HG02884 (cell line): ENCODE measurements around the gene HNRNPA3.
A peak's percentile ranks its signal among the peaks of the same experiment; 100 is the strongest.
"Not testable (repeated sequence)": the region's sequence is repeated elsewhere in the genome, so short reads cannot be mapped to it uniquely, and the experiment has no call there.

Experiments
- ATAC-seq: cut with Tn5 transposase; IDR thresholded peaks from one replicate; pipeline ENCODE4 v1.9.1; 2021; ENCODE audit warnings: mild to moderate bottlenecking, moderate library complexity; ENCODE audit not compliant: unreplicated experiment

Gene HNRNPA3

DNA sequence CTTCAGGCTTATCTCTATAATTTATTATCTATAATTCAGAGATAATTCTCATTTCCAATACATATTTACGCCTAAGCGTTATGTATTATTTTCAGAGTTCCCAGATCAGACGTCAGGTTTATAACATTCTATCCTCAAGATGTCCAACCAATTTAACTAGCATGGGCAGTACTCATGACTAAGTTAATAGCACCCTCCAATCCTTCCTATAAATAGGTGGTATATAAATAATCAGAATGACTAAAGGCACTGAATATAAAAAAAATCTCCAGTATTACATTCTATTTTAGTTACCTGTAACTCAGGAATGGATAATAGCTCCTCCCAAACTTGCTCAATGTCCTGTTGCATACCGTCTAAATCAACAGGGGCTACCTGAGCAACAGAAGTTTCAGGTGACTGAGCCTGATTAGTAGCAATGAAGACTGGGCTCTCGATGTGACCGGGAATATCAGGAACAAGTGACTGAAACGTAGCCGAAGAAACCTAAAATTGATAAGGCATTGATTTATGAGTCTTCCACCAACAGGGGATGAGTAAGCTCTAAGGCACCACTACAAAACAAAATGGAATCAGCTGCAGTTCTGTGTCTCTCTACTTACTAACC, 19.6 kb downstream of the HNRNPA3 start:
- no peak for ATAC-seq

GRCh38 chr2:177234267-177234666, 21.7 kb downstream of the HNRNPA3 start:
- no peak for ATAC-seq

DNA sequence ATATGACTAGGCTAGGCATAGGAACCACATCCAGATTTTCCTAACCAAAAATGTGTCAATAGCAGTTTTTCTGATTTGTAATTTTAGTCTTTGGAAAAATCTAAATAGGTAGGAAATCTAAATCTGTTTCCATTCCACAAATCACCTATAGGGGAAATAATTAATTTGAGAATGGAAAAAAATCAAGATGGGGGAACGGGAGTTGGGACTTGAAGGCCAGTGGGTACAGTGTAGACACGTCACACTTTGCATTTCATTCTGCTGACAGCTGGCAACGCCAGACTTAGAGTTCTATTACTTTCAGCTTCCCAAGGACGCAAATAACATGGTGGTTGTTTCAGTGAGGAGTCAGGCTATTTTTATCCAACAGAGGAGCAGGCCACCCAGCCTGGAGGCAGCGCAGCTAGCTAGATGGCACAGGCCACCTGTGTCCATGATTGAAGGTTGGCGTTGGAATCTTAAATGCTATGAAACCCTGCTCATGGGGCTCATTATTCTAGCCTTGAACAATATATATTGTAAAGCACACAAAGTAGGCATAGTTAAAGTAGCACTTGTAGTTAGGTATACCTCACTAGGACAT, 23.4 kb downstream of the HNRNPA3 start:
- no peak for ATAC-seq

DNA sequence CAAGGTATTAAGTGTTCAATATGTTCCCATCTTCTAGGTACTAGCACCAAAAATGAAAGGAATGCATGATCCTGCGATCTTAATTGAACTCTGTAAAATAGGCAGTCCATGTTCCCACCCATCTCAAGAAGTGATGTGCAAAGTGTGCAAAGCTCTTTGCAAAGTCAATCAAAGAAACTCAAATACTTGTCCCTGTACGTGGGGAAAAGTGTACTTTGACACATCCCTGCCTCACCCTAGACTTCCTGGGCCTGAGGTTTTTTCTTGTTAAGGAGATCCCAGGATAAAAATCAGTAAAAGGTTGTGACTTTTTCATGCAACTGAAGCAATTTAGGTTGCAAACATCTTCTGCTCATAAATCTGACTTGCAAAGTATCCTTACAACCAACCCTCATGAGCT, 25.3 kb downstream of the HNRNPA3 start:
- ATAC-seq: no peak

DNA sequence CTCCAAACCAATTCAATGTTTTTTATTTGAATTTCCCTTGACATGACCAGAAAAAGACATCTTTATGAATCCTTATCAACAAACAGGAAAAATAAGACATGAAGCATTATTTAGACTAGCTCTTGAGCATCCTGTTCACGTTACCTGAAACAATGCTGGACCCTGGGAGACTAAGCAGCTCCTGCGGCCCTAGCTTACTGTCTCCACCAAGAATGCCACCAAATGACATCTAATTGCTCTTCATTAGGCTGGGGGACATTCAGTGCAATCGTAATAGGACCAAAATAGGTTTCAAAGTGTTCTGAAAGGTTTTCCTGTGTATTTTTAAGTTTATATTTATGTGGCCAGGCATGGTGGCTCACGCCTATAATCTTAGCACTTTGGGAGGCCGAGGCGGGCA, 26.5 kb downstream of the HNRNPA3 start:
- ATAC-seq: no peak

GRCh38 chr2:177239932-177240630, 27.5 kb downstream of the HNRNPA3 start:
- ATAC-seq: peak; percentile 47

DNA sequence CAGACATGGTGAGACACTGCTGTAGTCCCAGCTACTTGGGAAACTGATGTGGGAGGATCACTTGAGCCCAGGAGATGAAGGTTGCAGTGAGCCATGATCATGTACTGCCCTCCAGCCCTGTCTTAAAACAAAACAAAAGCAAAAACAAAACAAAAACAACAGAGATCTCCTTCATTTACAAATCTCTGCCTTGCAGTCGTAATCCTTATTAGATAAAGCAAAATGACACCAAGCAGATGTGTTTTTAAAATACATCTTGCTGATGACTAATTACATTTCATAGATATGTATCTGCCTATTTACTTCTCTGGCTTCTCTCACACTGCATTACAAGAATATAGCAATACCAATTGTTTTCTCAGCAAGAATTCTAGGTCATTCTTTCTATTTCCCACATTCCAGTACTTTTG, 29.1 kb downstream of the HNRNPA3 start:
- no peak for ATAC-seq

GRCh38 chr2:177242121-177242987, 29.8 kb downstream of the HNRNPA3 start:
- ATAC-seq: no peak

DNA sequence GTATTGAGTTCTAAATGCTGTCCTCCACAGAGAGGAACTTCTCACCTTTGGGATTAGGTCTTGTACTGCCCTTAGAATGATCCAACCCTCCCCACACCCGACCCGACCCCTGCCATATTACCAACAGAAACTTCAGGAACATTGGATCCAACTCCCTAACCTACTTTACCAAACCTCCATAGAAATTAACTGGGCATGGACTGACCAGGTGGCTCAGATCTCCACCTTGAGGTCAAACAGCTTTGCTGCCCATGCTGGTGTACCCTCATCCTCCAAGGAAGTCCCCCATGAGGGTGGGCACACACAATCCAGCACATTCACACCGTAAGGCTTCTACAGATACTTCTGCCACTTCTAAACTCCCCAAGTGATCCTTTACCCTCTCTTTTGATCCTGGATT, 30.5 kb downstream of the HNRNPA3 start:
- no peak for ATAC-seq

- ATAC-seq: no peak
These were observed 30.9 kb downstream of the HNRNPA3 start for GRCh38 chr2:177243476-177243875.

DNA sequence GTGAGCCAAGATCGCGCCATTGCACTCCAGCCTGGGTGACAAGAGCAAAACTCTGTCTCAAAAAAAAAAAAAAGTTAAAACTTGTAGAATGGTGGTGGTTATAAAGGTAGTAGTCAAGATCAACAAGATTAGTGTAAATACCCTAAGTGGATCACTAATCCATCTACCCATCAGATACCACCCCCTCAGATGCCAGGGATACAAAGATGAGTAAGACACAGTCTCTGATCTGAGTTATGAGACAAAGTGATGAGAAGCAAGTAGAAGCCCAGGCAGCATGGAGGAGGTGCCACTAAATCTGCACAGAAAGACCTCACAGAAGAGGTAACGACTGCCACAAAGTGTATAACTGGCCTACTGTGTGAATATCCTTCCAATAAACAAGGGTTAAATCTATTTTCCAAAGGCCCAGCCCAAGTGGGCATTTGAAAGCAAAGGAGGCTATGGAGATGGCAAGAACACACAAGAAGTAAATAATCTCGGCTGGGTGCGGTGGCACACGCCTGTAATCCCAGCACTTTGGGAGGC, 31.7 kb downstream of the HNRNPA3 start:
- ATAC-seq: no peak

- ATAC-seq: no peak
These were observed 32.4 kb downstream of the HNRNPA3 start for GRCh38 chr2:177245010-177245422.

DNA sequence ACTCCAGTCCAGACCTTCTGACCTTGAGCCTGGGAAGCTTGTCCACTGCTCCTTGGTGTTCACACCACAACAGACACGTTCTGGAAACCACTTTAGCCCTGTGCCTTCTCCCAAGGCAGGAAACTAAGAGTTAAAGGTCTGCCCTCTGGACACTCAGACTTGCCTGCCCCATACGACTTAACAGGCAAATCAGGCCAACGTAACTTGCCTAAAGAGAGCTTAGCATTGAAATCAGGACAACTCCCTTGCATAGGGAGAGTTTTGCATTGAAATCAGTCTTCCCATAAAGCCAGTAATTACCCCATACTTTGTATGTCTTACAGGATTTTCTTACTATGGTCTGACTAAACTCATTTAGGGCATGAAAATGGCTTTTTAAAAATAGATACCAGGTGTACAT, 33.4 kb downstream of the HNRNPA3 start:
- no peak for ATAC-seq

DNA sequence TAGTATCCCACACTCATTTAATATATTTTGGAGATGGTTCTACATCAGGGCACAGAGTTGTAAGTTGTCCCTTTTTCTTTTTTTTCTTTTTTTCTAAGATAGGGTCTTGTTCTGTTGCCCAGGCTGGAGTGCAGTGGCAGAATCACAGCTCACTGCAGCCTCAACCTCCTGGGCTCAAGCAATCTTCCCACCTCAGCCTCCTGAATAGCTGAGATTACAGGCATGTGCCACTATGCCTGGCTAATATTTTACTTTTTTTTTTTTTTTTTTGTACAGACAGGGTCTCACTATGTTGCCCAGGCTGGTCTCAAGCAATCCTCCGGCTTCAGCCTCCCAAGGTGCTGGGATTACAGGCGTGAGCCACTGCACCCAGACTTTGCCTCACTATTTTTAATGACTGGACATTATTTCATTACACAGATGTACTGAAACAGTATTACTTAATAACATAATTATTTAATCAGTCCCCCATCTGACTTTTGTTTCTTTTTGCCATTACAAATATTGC, 34.0 kb downstream of the HNRNPA3 start:
- ATAC-seq: not testable (repeated sequence)

DNA sequence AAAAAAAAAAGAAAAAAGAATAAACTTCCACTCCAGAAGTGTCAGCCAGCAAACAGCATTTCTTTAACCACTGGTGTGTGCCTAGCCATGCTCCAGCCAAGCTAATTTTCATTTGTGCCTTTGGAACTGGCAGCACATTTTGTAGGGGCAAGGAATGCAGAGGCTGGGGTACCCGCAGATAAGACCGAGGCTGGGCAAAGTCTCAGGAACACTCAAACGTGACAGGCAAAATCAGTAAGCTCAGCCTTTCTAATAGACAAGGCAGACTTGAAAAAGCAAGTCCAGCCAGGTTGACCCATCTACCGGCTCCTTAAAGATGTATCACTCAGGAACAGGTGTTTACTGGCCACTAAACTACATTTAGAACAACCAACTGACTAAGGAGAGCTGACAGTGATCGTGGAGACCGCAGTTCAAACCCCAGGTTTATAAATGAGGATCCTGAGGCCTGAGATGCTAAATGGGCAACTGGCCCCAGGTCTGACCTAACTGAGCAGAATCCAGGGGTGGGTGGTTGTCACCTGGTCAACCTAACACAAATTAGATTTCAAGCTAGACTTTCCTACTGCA, 35.2 kb downstream of the HNRNPA3 start:
- ATAC-seq: no peak

DNA sequence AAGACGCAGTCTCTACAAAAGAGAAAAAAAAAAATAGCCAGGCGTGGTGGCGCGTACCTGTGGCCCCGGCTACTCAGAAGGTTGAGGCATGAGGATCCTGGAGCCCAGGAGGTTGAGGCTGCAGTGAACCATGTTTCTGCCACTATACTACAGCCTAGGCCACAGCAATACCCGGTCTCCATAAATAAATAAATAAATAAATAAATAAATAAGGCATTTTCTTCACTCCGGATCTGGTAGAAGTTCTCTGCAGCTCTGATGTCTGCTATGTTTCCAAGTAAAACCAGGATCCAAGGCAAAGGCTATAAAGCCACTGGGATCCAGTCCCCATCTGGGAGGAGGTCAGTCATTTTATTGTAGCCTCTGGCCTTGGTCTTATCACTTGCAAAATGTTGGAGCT, 36.4 kb downstream of the HNRNPA3 start:
- ATAC-seq: no peak

DNA sequence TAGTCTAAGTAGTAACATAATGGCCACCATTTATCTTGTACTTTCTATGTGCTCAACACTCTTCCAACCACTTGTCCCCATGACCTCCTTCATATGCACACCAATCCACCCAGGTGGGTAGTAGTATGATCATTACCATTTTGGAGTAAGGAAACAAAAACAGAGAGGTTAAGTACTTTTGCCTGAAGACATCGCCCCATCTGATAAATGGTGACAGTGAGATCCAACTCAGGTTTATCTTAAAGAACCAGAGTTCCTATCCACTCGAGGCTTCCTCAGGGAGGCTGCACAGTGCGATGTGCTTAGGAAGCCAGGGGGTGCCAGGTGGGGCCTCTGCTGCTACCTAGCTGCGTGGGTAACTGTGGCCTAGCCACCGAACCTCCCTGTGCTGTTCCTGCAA, 37.9 kb downstream of the HNRNPA3 start:
- no peak for ATAC-seq

DNA sequence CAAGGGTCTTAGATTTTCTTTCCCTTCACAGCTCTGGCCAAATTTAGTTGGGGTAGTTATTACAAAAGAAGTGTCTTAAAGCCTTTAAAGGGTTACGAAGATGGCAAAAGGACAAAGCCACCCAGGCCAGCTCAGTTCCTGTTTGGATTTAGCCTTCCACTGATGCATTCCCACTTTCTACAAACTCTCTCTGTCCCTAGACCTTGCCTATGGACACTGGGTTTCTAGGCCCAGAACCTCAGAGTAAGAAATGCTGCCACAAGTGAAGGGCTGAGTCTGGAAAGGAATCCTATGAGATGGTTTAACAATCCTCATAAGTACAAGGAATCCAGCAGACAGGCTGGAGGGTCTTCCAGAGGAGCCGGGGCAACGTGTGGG, 38.6 kb downstream of the HNRNPA3 start:
- ATAC-seq: no peak

DNA sequence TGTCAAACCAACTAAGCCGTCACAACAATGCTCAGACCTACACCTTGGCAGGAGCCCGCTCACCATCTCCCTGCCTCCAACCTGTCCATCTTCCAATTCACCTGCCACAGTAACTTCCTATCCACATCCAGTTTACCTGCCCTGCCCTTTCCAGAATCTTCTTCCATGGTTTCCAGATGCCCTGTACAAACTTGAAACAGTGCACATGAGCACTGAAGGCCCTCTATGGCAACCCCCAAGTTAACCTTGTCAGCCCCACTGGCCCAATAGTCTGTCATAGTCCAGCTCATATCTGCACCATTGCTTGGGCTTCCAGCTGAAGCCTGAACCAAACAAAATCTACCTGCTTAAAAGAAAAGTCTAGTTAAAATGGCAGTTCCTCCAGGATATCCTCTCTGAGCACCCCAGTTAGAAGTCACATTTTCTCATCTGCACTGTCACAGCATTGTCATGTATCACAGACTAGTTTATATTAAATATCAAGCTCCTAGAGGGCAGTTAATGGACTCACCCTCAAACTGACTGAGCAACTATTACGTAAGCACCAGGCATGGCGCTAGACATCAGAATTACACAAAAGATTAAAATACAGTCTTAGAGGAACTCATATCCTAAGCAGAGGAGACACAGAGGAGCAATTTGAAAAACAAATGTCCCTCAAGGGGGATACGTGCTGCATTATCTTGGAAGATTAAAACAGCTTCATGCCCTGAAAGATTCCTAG, 40.4 kb downstream of the HNRNPA3 start:
- no peak for ATAC-seq

- no peak for ATAC-seq
These were observed 41.1 kb downstream of the HNRNPA3 start for GRCh38 chr2:177253704-177254103.
